Neural cell (in vitro differentiated cells): ENCODE data around the gene SOX12. TPM values are rescaled to one million over a fixed set of nuclear protein-coding genes. Genes with fewer than 3 reads are reported as not detected.

Experiments used
- H2AFZ ChIP-seq: fragments of 200-600, 300-800 bp; sonication (generic), shearing (Covaris generic); 2 replicates; pipeline ENCODE4 v1.6.0; 2014; ENCODE audit warnings: low read depth, mild to moderate bottlenecking, antibody characterized with exemption, low read length, moderate library complexity
- H3F3A ChIP-seq: fragments of 200-600 bp; shearing (Covaris generic); 2 replicates; pipeline ENCODE4 v1.6.1; 2016; ENCODE audit warnings: mild to moderate bottlenecking, moderate library complexity, mixed read lengths, antibody characterized with exemption, low read length; ENCODE audit not compliant: insufficient read depth, poor library complexity, severe bottlenecking
- H3K27ac ChIP-seq: fragments of 200-600, 300-800 bp; sonication (generic), shearing (Covaris generic); 2 replicates; pipeline ENCODE4 v1.5.1; 2014; ENCODE audit warnings: mild to moderate bottlenecking, low read length, moderate library complexity
- H3K27me3 ChIP-seq: fragments of 300-800, 200-600 bp; sonication (generic), shearing (Covaris generic); 2 replicates; pipeline ENCODE4 v1.6.0; 2014; ENCODE audit warnings: mild to moderate bottlenecking, low read depth, low read length, moderate library complexity; ENCODE audit not compliant: insufficient read depth
- H3K36me3 ChIP-seq: fragments of 300-800, 200-600 bp; sonication (generic), shearing (Covaris generic); 2 replicates; pipeline ENCODE4 v1.5.1; 2014; ENCODE audit warnings: mild to moderate bottlenecking, antibody characterized with exemption, low read length, moderate library complexity; ENCODE audit not compliant: insufficient read depth
- H3K4me2 ChIP-seq: fragments of 300-800, 200-600 bp; sonication (generic), shearing (Covaris generic); 2 replicates; pipeline ENCODE4 v1.6.0; 2014; ENCODE audit warnings: mild to moderate bottlenecking, low read length
- H3K4me3 ChIP-seq: fragments of 300-800, 200-600 bp; sonication (generic), shearing (Covaris generic); 2 replicates; pipeline ENCODE4 v1.5.1; 2014; ENCODE audit warnings: mild to moderate bottlenecking, low read length, moderate library complexity
- H3K79me2 ChIP-seq: fragments of 200-600 bp; shearing (Covaris generic); replicated peaks from 2 replicates; pipeline ENCODE4 v1.6.0; 2014; ENCODE audit warnings: mild to moderate bottlenecking, low read length, moderate library complexity; ENCODE audit not compliant: insufficient read depth
- H3K9ac ChIP-seq: fragments of 300-800, 200-600 bp; sonication (generic), shearing (Covaris generic); 2 replicates; pipeline ENCODE4 v1.6.1; 2016; ENCODE audit warnings: mild to moderate bottlenecking, low read length, mixed read lengths
- H3K9me2 ChIP-seq: fragments of 200-600 bp; shearing (Covaris generic); 2 replicates; pipeline ENCODE4 v1.6.1; 2016; ENCODE audit warnings: mild to moderate bottlenecking, low read length, mixed read lengths; ENCODE audit not compliant: insufficient read depth
- H3K9me3 ChIP-seq: fragments of 200-600, 300-800 bp; sonication (generic), shearing (Covaris generic); 2 replicates; pipeline ENCODE4 v1.6.1; 2016; ENCODE audit warnings: mild to moderate bottlenecking, mixed run types, low read length, moderate library complexity, mixed read lengths
- H4K20me1 ChIP-seq: fragments of 200-600 bp; shearing (Covaris generic); 2 replicates; pipeline ENCODE4 v1.6.1; 2016; ENCODE audit warnings: mild to moderate bottlenecking, mixed run types; ENCODE audit not compliant: insufficient read depth
- CTCF ChIP-seq: fragments of 450-650 bp; IDR thresholded peaks from 2 replicates; pipeline ENCODE4 v1.5.1; 2014; ENCODE audit warnings: antibody characterized with exemption, mild to moderate bottlenecking, moderate library complexity; ENCODE audit not compliant: poor library complexity, severe bottlenecking
- EP300 ChIP-seq: fragments of 450-650 bp; conservative IDR thresholded peaks from 2 replicates; pipeline ENCODE4 v1.6.1; 2014; ENCODE audit warnings: antibody characterized with exemption, mild to moderate bottlenecking, moderate library complexity; ENCODE audit not compliant: poor library complexity, severe bottlenecking
- EZH2 ChIP-seq: fragments of 200-600, 300-800 bp; shearing (Covaris generic), sonication (generic); IDR thresholded peaks from 2 replicates; pipeline ENCODE4 v1.6.1; 2014; ENCODE audit warnings: antibody characterized with exemption, low read length, borderline replicate concordance, mild to moderate bottlenecking; ENCODE audit not compliant: insufficient read depth, poor library complexity, severe bottlenecking
- MXI1 ChIP-seq: fragments of 450-650 bp; conservative IDR thresholded peaks from 2 replicates; pipeline ENCODE4 v1.6.1; 2014; ENCODE audit warnings: antibody characterized with exemption, mild to moderate bottlenecking; ENCODE audit not compliant: poor library complexity, severe bottlenecking
- POLR2AphosphoS5 ChIP-seq: IDR thresholded peaks from 2 replicates; pipeline ENCODE4 v1.6.1; 2012
- RAD21 ChIP-seq: fragments of 450-650 bp; conservative IDR thresholded peaks from 2 replicates; pipeline ENCODE4 v1.6.1; 2014; ENCODE audit warnings: antibody characterized with exemption, mild to moderate bottlenecking, moderate library complexity
- REST ChIP-seq: IDR thresholded peaks from 2 replicates; pipeline ENCODE4 v1.6.1; 2012; ENCODE audit warnings: borderline replicate concordance
- SMC3 ChIP-seq: fragments of 450-650 bp; conservative IDR thresholded peaks from 2 replicates; pipeline ENCODE4 v1.6.1; 2014; ENCODE audit warnings: antibody characterized with exemption, mild to moderate bottlenecking, moderate library complexity; ENCODE audit not compliant: poor library complexity
- TAF1 ChIP-seq: IDR thresholded peaks from 2 replicates; pipeline ENCODE4 v1.6.1; 2012; ENCODE audit warnings: low read depth
- polyA plus RNA-seq: library from polyadenylated mRNA; depleted of rRNA; stranded (reverse); fragments of >200 nt; gene quantifications from 2 replicates; pipeline ENCODE4 v1.2.3, GENCODE V29; 2014

Gene SOX12
- polyA plus RNA-seq, 1 donor from 2014 or later = 6.8 TPM

GRCh38 chr20:305745-306144, 19.6 kb upstream of the SOX12 start:
- Histone ChIP-seq H3K27ac (no peak overlapping the region), H3F3A (peaks cover 15% of the 10 kb centered on the region), H2AFZ (no peak overlapping the region), H4K20me1 (no peaks in the 10 kb centered on the region), H3K9me3 (no peaks in the 10 kb centered on the region), H3K4me3 (no peak overlapping the region), H3K36me3 (no peaks in the 10 kb centered on the region), H3K79me2 (peaks cover 4% of the 10 kb centered on the region), H3K27me3 (no peaks in the 10 kb centered on the region), H3K9me2 (no peaks in the 10 kb centered on the region), H3K9ac (no peak overlapping the region), H3K4me2 (no peak overlapping the region)
- no peak for TF ChIP-seq CTCF
- no peak for TF ChIP-seq MXI1
- no peak for TF ChIP-seq TAF1
- TF ChIP-seq EP300 = no peak
- no peak for TF ChIP-seq RAD21
- no peak for TF ChIP-seq POLR2AphosphoS5
- no peak for TF ChIP-seq EZH2
- no peak for TF ChIP-seq REST
- no peak for TF ChIP-seq SMC3

GRCh38 chr20:308427-309038, 16.8 kb upstream of the SOX12 start:
- Histone ChIP-seq H3K27me3 (no peaks in the 10 kb centered on the region), H3K9me3 (no peaks in the 10 kb centered on the region), H3K27ac (peak overlapping the region; percentile 98), H3K9me2 (no peaks in the 10 kb centered on the region), H3K36me3 (no peaks in the 10 kb centered on the region), H2AFZ (no peak overlapping the region), H3K4me2 (peak overlapping the region; percentile 96), H3K79me2 (peaks cover 4% of the 10 kb centered on the region), H3F3A (peaks cover 20% of the 10 kb centered on the region), H4K20me1 (no peaks in the 10 kb centered on the region), H3K4me3 (peak overlapping the region; percentile 71), H3K9ac (peak overlapping the region; percentile 95)
- TF ChIP-seq POLR2AphosphoS5 (no peak), CTCF (no peak)
